Panc1 (cell line): ENCODE results near the gene SLIT1.

ENCODE experiments used
- CTCF ChIP-seq: fragments of 450-650 bp; IDR thresholded peaks from 2 replicates; pipeline ENCODE4 v1.5.1; 2017; ENCODE audit warnings: mild to moderate bottlenecking
- SIN3A ChIP-seq: IDR thresholded peaks from 2 replicates; pipeline ENCODE4 v1.6.1; 2012; ENCODE audit warnings: low read depth, mild to moderate bottlenecking, low read length, moderate library complexity, borderline replicate concordance; ENCODE audit not compliant: insufficient read depth
- TF ChIP-seq, protein P1 (sequence below), 2 experiments: IDR thresholded peaks; 2 replicates each; pipeline ENCODE4 v1.6.1; 2011 to 2012; ENCODE audit warnings: low read depth in 2 of 2, control low read depth in 1 of 2, low read length in 1 of 2, mild to moderate bottlenecking in 1 of 2, moderate library complexity in 1 of 2; ENCODE audit not compliant: insufficient read depth in 1 of 2

DNA sequence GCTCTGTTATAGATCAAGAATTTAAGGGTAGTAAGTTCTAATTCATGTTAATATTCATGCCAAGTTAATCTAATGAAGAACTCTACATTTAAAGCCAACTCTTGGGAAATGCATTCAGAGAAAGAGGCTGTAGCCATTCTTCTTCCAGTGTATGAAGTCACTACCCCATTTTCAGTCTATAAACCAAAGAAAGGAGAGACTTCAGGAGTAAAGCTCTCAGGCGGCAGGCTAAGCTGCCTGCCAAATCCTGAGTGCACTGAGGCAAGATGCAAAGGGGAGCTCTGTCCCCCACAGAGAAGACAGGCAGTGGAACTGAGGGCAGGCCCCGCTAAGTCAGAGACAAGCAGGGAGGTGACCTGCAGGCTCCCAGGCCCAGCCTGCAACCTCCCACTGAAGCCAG is 41.5 kb downstream of the SLIT1 start:
- TF ChIP-seq CTCF: no peak
- TF ChIP-seq SIN3A: no peak
- TF ChIP-seq, protein P1, sequence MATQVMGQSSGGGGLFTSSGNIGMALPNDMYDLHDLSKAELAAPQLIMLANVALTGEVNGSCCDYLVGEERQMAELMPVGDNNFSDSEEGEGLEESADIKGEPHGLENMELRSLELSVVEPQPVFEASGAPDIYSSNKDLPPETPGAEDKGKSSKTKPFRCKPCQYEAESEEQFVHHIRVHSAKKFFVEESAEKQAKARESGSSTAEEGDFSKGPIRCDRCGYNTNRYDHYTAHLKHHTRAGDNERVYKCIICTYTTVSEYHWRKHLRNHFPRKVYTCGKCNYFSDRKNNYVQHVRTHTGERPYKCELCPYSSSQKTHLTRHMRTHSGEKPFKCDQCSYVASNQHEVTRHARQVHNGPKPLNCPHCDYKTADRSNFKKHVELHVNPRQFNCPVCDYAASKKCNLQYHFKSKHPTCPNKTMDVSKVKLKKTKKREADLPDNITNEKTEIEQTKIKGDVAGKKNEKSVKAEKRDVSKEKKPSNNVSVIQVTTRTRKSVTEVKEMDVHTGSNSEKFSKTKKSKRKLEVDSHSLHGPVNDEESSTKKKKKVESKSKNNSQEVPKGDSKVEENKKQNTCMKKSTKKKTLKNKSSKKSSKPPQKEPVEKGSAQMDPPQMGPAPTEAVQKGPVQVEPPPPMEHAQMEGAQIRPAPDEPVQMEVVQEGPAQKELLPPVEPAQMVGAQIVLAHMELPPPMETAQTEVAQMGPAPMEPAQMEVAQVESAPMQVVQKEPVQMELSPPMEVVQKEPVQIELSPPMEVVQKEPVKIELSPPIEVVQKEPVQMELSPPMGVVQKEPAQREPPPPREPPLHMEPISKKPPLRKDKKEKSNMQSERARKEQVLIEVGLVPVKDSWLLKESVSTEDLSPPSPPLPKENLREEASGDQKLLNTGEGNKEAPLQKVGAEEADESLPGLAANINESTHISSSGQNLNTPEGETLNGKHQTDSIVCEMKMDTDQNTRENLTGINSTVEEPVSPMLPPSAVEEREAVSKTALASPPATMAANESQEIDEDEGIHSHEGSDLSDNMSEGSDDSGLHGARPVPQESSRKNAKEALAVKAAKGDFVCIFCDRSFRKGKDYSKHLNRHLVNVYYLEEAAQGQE (IDR thresholded peaks at IDR 0.05; ENCODE audit: insufficient read depth in 1 of 2, low read depth in 2 of 2, low read length in 1 of 2): no peak
